ENCODE results near the gene MYB. TPM values are rescaled to one million over a fixed set of nuclear protein-coding genes. Genes with fewer than 3 reads are reported as not detected.

MYB gene
- total and polyA plus RNA-seq, 2 of the 4 experiments (the other 2 are of a cell fraction), result 0.44 to 0.90 TPM

DNA sequence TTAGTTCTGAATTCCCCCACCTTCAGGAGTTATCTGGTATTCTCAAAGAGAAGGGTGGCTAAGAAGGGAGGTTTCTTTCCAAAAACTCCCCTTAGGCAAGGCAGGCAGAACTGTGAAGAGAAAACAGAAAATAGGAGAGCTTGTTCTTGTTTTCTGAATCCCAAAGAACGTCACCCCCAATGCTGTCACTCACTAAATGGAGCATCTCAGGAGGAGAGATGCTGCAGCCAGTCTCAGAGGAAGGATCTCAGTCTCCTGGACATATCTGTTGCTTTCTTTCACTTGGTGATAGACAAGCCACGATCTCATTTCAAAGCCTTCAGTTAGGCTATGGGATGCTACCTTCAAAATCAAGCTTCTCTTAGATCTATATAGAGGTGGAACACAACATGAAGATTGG is 16.1 kb upstream of the MYB start:
- intact Hi-C loops (cut with micrococcal nuclease), result no loop called here

More for the DNA sequence above, 16.1 kb upstream of the MYB start:
- no peak overlapping the region for H2BK5ac ChIP-seq (ENCODE audit: low read depth, low read length, poor library complexity, severe bottlenecking)
- ATAC-seq (ENCODE audit: low read depth), result no peak
- H2BK15ac ChIP-seq (ENCODE audit: low read depth, low read length), result no peak overlapping the region
- no CpG with 5 or more reads among the region's 2 CpGs for WGBS, 2 experiments (ENCODE audit: extremely low coverage in 2 of 2, insufficient read length in 1 of 2)
- H2BK20ac ChIP-seq (ENCODE audit: low read depth, low read length), result no peak overlapping the region
- TF ChIP-seq CHD1 (IDR thresholded peaks at IDR 0.05; ENCODE audit: low read depth, low read length) (no peak), MXI1 (IDR thresholded peaks at IDR 0.05; ENCODE audit: borderline replicate concordance, low read depth, low read length) (no peak), RAD21 (IDR thresholded peaks at IDR 0.05; ENCODE audit: low read length) (no peak), NFE2L2 (IDR thresholded peaks at IDR 0.05; ENCODE audit: low read depth, low read length) (no peak), FOS (IDR thresholded peaks at IDR 0.05; ENCODE audit: low read depth, low read length) (no peak), MAFK (IDR thresholded peaks at IDR 0.05; ENCODE audit: low read depth, low read length) (no peak), CEBPB (IDR thresholded peaks at IDR 0.05; ENCODE audit: low read depth, low read length) (no peak), RFX5 (IDR thresholded peaks at IDR 0.05; ENCODE audit: low read depth, low read length) (no peak), RCOR1 (IDR thresholded peaks at IDR 0.05; ENCODE audit: insufficient replicate concordance, low read length) (no peak), BHLHE40 (IDR thresholded peaks at IDR 0.05; ENCODE audit: low read depth, low read length) (no peak), SMC3 (IDR thresholded peaks at IDR 0.05; ENCODE audit: low read depth, low read length) (no peak), POLR2A (IDR thresholded peaks at IDR 0.05; ENCODE audit: low read depth, low read length) (no peak), MAZ (IDR thresholded peaks at IDR 0.05; ENCODE audit: borderline replicate concordance, low read depth, low read length) (no peak)
- TF ChIP-seq, protein P1, sequence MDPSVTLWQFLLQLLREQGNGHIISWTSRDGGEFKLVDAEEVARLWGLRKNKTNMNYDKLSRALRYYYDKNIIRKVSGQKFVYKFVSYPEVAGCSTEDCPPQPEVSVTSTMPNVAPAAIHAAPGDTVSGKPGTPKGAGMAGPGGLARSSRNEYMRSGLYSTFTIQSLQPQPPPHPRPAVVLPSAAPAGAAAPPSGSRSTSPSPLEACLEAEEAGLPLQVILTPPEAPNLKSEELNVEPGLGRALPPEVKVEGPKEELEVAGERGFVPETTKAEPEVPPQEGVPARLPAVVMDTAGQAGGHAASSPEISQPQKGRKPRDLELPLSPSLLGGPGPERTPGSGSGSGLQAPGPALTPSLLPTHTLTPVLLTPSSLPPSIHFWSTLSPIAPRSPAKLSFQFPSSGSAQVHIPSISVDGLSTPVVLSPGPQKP (IDR thresholded peaks at IDR 0.05; ENCODE audit: borderline replicate concordance, low read depth, low read length), result no peak
- TF ChIP-seq, protein P2, sequence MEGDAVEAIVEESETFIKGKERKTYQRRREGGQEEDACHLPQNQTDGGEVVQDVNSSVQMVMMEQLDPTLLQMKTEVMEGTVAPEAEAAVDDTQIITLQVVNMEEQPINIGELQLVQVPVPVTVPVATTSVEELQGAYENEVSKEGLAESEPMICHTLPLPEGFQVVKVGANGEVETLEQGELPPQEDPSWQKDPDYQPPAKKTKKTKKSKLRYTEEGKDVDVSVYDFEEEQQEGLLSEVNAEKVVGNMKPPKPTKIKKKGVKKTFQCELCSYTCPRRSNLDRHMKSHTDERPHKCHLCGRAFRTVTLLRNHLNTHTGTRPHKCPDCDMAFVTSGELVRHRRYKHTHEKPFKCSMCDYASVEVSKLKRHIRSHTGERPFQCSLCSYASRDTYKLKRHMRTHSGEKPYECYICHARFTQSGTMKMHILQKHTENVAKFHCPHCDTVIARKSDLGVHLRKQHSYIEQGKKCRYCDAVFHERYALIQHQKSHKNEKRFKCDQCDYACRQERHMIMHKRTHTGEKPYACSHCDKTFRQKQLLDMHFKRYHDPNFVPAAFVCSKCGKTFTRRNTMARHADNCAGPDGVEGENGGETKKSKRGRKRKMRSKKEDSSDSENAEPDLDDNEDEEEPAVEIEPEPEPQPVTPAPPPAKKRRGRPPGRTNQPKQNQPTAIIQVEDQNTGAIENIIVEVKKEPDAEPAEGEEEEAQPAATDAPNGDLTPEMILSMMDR (conservative IDR thresholded peaks at IDR 0.05; ENCODE audit: low read depth, low read length), result no peak
- TF ChIP-seq, protein P3, sequence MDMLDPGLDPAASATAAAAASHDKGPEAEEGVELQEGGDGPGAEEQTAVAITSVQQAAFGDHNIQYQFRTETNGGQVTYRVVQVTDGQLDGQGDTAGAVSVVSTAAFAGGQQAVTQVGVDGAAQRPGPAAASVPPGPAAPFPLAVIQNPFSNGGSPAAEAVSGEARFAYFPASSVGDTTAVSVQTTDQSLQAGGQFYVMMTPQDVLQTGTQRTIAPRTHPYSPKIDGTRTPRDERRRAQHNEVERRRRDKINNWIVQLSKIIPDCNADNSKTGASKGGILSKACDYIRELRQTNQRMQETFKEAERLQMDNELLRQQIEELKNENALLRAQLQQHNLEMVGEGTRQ (IDR thresholded peaks at IDR 0.05; ENCODE audit: low read depth, low read length), result no peak
- H3K14ac ChIP-seq (replicated peaks; ENCODE audit: low read depth, low read length), result no peak overlapping the region
- H3K9ac ChIP-seq (ENCODE audit: low read depth, low read length), result no peak overlapping the region
- in situ Hi-C loops (cut with MboI; ENCODE audit: low sequenced_read_pairs) (no loop called here), dilution Hi-C loops (cut with HindIII; ENCODE audit: low sequenced_read_pairs, unreplicated experiment) (no loop called here)
- no peak overlapping the region for H2BK120ac ChIP-seq (ENCODE audit: low read depth, low read length)
- no peak overlapping the region for H2AFZ ChIP-seq (replicated peaks; ENCODE audit: low read length, poor library complexity)
- no peak overlapping the region for H3K4me3 ChIP-seq (ENCODE audit: insufficient read depth, low read depth, low read length)
- no peak overlapping the region for H3K23ac ChIP-seq (ENCODE audit: low read depth, low read length)
- ChIA-PET POLR2A (ENCODE audit: unreplicated experiment) (no interaction called here), CTCF (no interaction called here)
- H3K9me3 ChIP-seq (ENCODE audit: control insufficient read depth, insufficient read depth, low read length), result no peaks in the 10 kb centered on the region
- no peak overlapping the region for H3K4ac ChIP-seq (ENCODE audit: low read depth, low read length)
- no peak overlapping the region for H3K27ac ChIP-seq (ENCODE audit: insufficient read depth, low read length)
- H3K4me2 ChIP-seq (ENCODE audit: low read depth, low read length), result no peak overlapping the region
- H3K4me1 ChIP-seq (ENCODE audit: control insufficient read depth, insufficient read depth, low read length), result no peaks in the 10 kb centered on the region
- BruUV-seq (replicated peaks), result no TSS peak
- no peak overlapping the region for H4K91ac ChIP-seq (ENCODE audit: insufficient read depth, low read depth, low read length)
- H4K20me1 ChIP-seq (ENCODE audit: insufficient read depth, low read length), result no peaks in the 10 kb centered on the region
- no peak overlapping the region for H2AK9ac ChIP-seq (replicated peaks; ENCODE audit: low read depth, low read length, poor library complexity)
- no peaks in the 10 kb centered on the region for H3K79me1 ChIP-seq (ENCODE audit: low read depth in 1 of 2, low read length in 2 of 2)
- H2AK5ac ChIP-seq (ENCODE audit: low read depth, low read length), result no peak overlapping the region
- H3K27me3 ChIP-seq (ENCODE audit: control insufficient read depth, insufficient read depth, low read length), result peaks cover 2% of the 10 kb centered on the region
- H4K5ac ChIP-seq (ENCODE audit: low read depth, low read length), result no peak overlapping the region
- H3K18ac ChIP-seq (ENCODE audit: low read depth, low read length), result no peak overlapping the region
- H3K56ac ChIP-seq (ENCODE audit: extremely low read depth, insufficient read depth, low read length), result no peak overlapping the region
- H4K8ac ChIP-seq (ENCODE audit: low read depth in 2 of 2, low read length in 2 of 2), result no peak overlapping the region
- no peak for DNase-seq
- H3K36me3 ChIP-seq (ENCODE audit: control insufficient read depth, insufficient read depth, low read length), result no peaks in the 10 kb centered on the region
- H3K9me1 ChIP-seq (ENCODE audit: insufficient read depth, low read length), result no peaks in the 10 kb centered on the region

Data from IMR-90 (cell line).